SIG-M5 treated with dmso at 0.1 percent for 504 hours (cell line): ENCODE results near the gene GPR17.

Source experiments
- DNase-seq: peaks from one replicate; lab custom pipeline; 2025; ENCODE audit not compliant: unreplicated experiment; lab: John Stamatoyannopoulos, UW

The GPR17 gene

GRCh38 chr2:127665267-127665893 lies 19.4 kb downstream of the GPR17 start:
- no peak for DNase-seq

GRCh38 chr2:127669056-127669455 lies 23.1 kb downstream of the GPR17 start:
- no peak for DNase-seq

DNA sequence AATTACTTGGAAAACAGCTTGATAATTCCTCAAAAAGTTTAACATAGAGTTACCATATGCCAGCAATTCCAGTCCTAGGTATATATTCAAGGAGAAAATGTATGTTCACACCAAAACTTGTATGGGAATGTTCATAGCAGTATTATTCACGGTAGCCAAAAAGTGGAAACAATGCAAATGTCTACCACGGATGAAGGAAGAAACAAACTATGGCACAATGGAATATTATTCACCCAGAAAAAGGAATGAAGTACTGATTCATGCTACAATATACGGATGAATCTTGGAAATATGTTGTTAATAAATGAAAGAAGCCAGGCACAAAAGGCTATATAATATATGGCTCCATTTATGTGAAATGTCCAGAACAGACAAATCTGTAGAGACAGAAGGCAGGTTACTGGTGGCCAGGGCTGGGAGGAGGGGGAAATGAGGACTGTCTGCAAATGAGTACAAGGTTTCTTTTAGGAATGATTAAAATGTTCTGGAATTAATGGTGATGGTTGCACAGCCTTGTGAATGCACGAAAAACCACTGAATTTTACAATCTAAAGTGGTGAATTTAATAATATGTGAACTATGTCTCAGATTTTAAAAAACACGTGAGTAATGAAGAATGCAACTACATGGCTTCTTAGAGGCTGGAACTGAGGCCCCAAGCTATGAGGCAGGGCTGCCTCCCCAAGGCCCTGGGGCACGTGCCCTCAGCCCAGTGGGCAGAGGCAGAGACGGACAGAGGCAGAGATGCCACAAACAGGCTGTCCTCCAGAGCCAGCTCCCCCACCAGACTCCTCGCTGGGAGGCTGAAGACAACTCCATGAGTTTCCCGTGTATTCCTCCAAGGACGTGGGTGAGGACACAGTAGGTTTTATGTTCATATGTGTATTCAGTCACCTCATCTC lies 24.4 kb downstream of the GPR17 start:
- no peak for DNase-seq

GRCh38 chr2:127670957-127671290 lies 25.0 kb downstream of the GPR17 start:
- no peak for DNase-seq

GRCh38 chr2:127671557-127672302 lies 25.8 kb downstream of the GPR17 start:
- no peak for DNase-seq

DNA sequence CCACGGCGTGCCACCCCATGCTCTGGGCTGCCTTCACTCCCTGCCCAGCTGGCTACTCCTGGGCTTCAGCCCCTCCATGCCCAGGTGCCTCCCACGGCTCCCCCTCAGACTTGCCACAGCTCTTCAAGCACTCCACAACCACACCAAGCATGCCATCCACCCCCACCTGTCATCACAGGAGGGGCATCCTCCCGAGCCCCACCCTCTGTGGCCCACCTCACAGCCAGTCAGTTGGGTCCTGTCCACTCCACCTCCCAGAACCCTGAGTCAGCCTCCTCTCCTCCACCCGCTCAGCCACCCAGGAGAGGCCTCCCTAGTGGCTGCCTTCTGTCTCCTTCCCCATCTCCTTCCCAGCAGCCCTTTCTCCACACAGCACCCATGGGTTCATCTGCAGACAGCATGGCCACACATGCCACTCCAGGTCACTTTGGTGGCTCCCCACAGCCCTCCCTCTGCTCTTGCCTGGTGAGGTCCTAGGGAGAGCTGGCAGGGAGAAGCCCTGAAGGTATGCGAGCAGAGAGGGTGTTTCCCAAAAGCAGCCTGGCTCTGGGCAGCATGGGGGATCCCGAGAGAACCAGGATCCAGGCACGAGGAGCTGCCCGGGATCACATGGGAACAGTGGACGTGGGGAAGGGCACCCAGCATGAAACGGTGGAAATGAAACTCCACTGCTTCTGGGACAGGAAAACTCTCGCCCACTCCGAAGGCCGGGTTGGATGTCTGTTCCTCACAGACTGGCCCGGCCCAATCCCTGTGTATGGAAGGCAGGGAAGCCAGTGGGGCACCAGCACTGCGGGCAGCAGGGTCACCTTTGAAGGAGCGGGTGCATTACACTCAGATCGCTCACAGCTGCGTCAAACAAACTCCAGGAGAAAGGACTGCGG lies 26.6 kb downstream of the GPR17 start:
- DNase-seq, result no peak

DNA sequence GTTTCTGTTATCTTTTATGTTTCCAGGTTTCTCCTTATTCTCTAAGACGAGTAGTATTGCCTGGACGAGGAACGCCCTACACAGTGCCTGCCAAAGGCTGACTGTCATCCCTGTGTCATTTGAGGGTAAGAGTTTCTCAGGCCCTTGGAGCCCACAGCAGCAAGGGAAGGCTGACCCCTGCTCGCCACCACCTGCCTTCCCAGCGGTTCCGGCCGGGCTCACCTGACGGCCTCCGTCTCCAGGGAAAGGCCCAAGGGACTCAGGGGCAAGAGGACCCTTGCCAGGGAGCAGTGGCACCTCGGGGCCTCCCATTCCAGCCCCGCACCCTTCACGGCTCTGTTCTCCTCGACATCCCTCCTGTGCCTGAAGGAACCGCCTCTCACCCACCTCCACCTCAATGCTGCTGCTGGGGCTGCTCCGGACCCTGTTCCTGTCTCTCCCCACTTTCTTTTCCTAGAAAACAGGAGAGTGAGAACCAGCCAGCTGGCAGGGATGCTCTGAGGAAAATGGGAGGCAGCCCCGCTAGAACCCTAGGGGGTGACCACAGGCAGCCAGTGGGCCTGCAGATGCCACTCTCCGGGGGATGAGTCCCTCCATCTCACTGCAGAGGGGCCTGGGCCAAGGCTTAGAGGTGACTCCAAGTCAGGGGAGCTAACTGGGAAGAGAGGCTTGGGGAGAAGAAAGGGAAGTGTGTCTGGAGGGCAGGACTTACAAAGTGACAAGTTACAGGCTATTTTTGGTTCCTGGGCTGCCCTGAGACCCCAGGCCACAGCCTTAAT lies 27.5 kb downstream of the GPR17 start:
- no peak for DNase-seq

DNA sequence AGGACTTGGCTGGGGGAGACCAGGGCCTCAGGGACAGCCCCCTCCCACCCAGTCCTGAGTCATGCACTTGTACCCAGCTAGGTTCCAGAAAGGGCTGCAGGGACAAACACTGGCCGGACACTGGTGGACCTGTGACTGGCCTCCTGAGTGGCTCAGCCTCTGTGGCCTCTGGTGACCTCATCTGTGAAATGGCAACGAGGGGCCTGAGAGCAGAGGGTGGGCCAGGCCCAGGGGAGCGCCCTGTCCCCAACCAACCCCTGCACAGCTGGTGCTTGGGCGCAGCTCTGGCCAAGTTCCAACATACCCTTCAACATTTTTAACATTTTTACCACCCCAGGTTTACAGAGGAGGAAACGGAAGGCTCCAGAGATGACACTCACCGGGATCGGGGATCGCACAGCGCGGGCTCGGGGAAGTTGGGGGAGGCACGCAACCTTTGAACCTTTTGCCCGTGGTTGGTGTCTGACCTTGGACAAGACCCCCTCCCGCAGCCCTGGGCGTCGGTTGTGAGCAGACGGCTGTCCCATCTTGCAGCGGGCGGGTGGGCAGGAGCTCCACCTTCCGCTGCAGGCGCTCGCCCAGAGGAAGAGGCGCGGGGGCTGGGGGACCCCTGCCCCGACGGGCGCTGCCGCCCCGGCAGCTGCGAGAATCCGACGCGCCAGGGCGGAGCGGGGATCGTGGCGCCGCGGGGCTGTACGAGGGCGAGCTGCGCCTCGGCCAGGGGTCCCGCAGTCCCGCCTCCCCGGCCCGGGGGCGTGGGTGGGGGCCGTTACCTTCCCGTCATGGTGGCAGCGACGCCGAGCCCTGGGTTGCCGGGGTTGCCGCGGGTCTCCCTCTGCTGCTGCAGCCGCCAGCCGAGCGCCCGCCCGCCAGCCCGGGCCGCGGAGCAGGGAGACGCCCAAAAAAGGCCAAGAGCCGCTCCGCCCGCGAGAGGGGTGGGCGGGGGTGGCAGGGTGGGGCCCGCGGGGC lies 28.6 kb downstream of the GPR17 start:
- DNase-seq, result no peak

GRCh38 chr2:127675331-127676261 lies 29.6 kb downstream of the GPR17 start, which contains the start of gene LIMS2:
Gene LIMS2 (minus strand): TSS chr2:127675530. CDS start chr2:127675024, 506 bp downstream.
- no peak for DNase-seq

DNA sequence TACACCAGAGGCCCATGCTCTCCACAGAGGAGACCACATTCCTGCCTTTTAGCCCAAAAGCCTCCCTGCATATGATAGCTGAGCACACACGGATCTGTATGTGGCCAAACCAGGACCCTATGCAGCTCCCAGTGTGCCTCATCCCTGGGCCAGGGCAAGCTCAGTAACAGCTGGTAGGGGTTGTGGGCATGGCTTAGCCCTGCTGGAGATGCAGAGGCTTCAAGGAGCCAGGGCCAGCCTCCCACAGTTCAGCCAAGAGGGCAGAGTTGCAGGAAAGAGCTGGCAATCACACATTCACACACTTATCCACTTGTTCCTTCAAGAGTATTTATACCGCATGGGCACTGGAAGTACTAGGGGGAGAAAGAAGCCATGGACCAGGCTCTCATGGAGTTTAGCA lies 31.0 kb downstream of the GPR17 start:
- no peak for DNase-seq

- no peak for DNase-seq
Observed at GRCh38 chr2:127678531-127678930, 32.6 kb downstream of the GPR17 start.

DNA sequence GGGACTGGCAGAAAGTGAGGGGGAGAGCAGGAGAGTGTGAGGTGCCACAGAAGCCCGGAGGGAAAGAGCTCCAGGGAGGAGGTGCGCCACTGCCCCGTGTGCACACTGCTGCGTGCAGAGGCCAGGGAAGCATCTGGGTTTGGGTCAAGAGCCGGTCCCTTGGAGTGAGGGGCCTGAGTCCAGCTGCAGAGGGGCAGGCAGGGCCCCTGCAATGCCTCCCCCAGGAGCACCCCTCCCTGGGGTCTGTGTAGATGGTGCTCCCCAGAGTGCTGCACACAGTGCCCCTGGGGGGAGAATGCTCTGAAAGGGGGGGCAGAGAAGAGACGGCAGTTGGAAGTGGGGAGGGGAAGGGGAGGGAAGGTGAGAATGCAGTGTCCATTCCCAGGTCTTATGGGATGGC lies 33.0 kb downstream of the GPR17 start:
- DNase-seq, result no peak

DNA sequence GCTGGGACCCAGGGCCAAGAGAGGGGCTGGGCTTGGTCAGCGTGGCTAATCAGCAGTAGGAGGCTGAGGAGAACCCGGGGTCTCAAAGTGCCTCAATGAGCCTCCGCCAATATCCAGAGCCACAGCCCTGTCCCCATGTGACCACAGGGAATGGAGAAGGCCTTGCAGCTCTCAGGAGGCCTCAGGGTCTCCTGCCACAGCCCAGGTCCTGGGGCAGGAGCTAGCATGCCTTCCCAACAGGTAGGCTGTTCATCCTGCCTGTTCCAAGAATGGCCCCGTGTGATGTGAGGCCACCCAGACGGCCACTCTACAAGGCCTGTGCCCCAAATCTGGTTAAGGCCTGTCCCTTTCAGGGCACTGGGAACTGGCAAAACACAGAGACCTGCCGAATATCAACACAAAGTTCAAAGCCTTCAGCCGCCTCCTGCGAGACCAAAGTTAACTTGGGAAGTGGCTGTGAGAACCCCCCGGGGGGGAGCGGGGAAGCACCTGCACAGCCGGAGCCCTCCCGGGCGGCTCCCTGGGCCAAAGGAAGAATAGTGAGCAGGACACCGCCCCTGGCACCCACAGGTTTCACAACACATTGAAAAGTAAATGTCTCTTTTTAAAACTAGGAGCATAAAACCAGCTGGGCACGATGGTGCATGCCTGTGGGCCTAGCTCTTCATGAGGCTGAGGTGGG lies 33.9 kb downstream of the GPR17 start:
- DNase-seq, result no peak

DNA sequence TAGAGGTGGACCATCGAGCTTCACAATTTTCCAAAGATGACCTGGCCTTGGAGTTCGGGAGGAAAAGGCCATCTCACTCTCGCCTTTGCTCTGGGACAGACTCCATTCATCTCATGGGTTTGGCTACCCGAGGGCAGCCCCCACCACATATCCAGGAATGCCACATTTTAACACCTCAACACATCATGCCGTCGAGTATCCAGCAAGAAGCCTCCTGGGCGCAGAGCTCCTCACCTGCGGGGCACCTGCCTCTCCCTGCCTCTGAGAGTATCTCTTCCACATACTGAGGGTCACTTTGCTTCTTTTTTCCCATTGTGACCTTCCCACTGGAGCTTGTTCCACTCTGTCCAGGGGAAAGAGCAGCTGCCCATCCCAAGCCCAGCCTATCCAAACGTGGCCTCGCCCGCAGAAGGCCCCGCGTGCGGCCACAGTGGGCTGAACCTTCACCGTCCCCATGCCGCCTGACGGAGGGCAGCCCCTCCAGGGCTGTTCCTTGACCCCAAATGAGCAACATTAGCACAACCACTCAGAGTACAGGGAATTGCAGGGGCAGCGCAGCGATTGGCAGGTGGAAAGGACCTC lies 34.8 kb downstream of the GPR17 start:
- no peak for DNase-seq

DNA sequence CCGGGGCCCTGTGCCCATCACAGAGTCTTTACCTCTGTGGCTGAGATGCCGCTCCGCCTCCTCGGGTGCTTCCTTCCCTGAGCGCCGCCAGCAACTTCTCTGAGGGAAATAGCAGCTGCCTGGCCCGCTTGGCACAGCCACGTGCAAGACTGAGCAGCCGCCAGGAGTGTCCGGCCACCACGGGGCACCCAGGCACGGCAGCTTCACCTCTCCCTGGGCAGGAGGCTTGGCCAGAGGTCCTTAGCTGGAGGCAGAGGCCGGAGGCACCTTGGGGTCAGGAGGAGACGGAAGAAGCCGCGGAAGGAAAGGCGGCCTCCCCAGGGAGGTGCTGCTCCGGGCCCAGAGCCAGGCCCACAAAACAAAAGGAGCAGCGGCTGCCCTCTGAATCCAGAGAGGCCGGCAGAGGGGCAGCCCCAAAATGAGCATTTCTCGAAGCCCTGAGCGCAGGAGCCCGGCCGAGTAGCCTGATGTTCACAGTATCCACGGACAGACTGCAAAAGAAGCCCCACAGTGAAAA lies 35.4 kb downstream of the GPR17 start:
- no peak for DNase-seq

- DNase-seq, result no peak
Observed at GRCh38 chr2:127681976-127682857, 36.3 kb downstream of the GPR17 start.
